ENCODE results near the gene RUNX2. TPM values are rescaled to one million over a fixed set of nuclear protein-coding genes. Genes with fewer than 3 reads are reported as not detected.

Gene RUNX2
- total RNA-seq, 1 donor from 2014 or later = under 0.01 TPM

DNA sequence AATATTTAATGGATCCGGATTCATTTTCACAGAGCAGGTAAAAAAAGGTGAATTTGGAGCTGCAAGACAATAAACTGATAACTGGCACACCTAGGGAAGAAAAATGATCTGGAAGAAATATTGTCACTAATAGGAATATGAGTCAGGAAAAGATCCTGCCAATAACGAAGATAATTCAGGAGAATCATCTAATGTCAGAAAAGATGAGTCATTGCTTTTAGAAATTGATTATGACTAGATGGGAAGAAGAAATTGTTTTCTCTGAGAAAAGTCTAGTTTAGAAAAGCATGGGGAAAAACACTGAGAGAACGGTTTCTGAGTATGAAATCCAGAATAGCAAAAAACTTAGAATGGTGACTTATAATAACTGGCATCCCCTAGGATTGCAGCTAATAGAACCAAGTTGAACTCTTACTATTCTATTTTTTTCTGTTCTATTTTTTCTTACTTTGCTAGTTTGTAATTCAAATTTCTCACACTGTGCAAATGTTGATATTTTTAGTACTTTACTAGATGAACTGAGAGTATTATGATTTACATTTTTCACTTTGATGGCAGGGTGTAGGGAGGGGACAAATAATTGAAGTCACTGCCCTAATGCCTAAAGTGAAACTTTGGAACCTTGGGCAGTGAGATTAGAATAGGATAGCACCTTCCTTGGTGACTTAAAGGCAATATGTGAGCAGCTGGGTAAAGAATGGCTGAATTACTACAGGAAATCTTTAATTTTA lies 87.8 kb downstream of the RUNX2 start:
- no peak for DNase-seq

DNA sequence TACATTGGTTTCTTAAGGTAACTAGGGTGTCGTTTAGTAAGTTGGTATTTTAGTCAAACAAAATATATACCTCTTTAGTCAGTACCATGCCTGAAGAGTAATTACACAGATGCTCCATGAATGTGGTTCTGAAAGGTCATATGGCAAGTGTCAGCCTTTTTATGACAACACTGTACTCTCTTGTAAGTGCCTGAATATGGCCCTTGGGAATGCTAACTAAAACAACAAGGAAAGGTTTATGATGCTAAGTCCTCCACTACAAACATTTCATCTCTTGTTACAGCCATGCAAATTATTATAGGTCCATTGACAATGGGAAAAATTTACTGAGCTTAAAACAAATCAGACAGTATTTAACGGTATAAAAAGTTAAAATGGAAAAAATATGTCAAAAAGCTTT lies 88.6 kb downstream of the RUNX2 start:
- DNase-seq = no peak

DNA sequence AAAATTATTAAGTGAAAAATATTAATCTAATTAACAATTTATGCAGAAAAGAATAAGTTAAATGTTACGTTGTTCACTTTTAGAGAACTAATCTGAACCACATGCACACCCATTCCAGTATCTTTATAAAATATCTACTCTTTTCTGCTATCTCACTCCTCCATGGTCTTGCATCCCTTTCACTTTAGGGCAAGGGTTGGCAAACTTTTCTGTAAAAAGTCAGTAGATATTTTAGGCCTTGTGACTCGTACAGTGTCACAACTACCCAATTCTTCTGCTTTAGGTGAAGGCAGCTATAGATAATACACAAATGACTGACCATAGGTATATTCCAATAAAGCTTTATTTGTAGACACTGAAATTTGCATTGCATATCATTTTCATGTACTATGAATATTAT lies 89.3 kb downstream of the RUNX2 start:
- no peak for DNase-seq

DNA sequence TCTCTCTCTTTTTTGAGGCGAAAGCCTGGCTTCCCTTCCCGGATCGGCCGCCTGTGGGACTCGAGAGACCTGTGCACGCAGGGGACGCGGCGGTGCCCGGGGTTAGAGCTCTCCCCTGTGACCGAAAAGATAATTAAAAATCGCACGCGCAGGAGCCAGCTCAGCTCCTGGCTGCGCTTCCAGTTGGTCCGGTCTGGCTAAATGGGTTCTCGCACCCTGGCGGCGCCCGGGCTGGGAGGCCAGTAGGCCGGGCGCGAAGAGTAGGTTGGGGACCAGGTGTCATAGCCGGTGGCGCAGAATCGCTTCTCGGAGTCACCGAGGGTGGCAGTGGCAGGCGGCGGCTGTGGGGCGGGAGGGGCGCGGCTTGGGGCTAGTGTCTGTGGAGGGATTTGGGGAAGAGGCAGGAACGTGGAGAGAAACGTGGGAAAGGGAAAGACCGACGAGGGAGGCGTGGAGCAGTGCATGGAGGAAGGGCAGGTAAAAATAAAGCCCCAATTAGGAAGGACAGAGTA lies 91.5 kb downstream of the RUNX2 start:
- DNase-seq = peak; percentile 31

DNA sequence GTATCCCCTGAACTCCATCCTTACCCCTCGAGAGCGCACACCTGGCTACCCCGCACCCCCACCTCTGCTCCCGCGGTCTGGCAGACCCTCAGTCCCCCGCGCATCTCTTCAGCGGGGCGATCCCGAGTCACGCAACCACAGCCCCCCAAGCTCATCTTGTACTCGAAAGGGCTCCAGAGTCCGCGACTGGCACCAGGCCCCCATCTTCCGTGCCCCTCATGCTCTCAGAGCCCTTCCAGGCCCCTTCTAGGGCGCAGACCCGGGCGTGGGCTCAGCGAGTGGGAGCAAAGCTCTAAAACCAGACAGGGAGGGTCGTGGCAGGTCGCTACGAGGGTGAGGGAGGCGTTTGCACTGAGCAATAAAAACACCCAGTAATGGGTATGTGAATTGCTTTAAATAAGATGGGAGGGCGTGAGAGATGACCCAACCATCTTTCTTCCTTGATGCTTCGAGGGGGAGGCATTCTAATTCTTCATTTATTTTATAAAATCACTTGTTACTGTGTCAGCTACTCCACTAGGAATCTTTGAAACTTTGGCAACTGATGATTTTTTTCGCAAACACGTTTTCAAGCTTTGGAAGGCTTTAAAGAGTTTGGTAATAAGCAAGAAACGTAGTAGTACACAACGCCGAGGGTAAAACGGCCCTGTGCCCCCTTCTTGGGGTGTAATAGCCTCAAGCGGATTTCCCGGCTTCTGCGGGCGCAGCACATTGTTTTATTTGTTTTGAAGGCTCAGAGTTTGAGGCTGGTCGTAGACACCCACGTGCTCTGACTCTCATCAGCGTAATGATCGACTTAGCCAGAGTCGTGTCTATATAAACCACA lies 92.2 kb downstream of the RUNX2 start:
- no peak for DNase-seq

DNA sequence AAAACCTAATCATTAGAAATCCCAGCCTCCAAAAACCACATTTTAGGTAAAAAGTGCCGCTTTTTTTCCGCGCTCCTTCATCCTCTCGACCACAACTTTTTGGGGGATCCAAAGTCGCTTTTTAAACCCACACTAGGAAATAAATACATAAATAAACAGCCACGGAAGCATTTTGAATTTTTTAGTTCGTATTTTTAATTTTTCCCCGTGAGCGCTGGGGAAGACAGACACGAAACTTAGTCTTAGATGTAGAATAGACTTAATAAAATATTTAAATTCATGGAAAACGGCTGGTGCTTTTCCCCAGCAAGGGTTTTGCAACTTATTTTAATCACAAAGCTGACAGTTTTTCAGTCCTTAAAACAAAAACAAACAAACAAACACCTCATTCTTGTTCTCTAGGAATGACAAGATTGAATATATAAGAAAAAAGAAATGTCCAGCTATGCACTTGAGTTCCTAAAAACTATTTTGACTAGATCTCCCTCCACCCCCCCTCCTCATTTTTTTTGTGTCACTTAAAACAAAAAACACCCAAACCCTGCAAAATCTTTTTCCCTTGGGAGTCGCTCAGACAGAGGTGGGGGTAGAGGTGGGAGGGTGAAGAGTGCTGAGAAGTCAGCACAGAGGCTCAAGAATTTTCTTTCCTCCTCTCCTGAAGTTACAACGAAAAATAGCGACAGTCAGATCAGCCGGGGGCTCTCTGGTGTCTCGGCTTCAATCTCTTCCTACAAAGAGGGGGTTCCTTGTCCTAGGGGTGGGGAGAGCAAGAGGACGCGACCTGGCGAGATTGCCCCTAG lies 93.0 kb downstream of the RUNX2 start:
- no peak for DNase-seq

DNA sequence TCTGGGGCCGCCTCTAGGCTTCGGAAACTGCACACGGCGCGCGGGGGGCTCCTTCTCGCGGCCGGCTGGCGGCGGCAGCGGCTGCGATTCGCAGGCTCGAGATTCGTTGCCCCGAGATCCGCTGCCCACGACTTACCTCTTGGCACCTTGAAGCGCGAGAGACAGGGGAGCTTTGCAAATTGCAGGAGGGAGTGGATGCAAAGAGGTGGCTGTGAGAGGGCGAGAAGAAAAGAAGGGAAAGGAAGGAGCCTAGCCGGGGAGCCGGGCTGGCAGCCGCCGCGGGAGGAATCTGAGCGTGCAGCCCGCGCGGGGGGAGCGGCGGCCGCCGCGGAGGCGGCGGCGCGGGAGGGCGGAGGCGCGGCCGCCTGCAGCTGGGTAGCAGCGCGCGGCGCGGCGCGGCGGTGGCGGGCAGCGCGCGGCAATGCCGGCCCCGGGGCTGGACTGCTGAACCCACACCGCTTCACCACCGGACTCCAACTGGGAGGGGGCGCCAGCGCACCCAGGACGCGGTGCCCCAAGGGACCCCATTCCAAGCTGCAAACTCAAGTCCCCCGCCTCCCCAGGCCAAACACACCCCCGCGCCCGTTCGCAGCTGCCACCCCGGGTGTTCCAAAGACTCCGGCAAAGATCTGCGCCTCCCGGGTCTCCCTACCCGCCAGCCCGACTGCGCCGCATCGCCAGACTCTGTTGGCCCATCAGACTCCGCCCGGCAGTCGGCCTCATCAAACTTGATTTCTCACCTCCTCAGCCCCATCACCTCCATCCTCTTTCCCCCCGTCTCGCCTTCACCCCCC lies 93.8 kb downstream of the RUNX2 start:
- peak; percentile 47 for DNase-seq

DNA sequence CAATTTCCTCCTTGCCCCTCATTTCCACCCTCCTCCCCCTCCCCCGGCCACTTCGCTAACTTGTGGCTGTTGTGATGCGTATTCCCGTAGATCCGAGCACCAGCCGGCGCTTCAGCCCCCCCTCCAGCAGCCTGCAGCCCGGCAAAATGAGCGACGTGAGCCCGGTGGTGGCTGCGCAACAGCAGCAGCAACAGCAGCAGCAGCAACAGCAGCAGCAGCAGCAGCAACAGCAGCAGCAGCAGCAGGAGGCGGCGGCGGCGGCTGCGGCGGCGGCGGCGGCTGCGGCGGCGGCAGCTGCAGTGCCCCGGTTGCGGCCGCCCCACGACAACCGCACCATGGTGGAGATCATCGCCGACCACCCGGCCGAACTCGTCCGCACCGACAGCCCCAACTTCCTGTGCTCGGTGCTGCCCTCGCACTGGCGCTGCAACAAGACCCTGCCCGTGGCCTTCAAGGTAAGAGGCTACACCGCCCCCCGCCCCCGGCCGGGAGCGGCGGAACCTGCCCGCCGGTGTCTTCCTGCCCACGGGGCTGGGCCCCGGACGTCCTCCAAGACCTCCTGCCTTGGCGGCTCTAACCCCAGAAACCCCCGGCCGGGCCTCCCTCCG lies 94.5 kb downstream of the RUNX2 start:
- peak; percentile 28 for DNase-seq

DNA sequence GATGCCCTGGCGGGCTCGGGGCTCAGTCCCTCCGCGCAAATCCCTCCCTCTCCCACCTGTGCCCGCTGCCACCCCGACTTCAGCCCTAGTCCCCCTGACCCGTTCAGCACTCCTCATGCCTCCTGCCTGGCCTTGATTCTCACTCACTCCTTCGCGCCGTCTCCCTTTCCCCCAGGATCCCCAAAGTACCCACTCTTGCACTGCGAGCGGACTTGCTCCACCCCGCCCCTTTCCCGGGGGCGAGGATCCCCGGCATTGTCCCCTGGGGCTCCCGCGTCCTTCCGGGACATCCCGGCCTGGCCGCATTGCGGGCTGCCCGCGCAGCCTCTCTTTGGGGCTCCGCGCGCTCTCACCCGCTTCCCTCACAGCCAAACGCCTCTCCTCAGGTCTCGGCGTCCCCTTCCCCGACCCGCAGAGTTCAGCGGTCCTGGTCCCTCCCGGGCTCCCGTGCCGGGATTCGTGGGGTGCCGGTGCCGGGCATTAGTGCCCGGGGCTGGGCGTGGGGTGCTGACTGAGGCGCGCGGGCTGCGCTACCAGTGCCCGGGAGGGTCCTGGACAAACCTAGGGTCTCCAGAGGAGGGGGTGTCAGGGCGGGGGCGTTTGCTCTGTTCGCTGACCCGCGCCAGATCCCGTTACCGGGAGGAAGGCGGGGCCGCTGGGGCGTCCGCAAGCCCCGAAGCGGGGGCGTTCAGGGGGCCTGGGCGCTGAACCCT lies 95.1 kb downstream of the RUNX2 start:
- no peak for DNase-seq

DNA sequence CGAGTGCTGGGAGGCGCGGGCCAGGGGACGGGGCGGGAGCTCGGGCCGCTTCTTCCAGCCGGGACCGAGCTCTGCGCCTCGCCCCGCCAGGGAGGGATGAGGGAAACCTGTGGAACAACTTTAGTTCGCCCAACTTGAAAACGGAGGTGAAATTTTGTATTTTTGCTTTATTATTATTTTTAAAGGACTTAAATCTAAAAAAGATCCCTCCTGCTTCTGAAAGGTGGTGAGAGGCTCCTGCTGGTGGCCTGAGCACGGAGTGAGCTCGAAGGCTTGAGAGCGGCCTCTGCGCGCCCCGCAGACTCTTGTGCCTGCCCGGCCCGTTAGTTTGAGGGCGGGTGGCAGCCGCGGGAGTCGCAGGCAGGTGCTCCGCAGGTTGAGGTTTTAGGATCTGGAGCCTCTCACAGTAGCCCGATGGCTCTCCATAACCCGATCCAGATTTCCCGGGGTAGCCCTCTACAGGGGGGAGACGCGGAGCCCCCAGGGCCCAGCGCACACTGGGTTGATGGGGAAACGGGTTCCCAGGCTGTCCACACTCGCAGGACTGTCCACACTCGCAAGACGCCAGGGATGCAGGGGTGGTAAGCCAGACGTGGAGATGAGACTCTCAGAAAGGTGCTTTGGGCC lies 95.8 kb downstream of the RUNX2 start:
- DNase-seq = no peak

DNA sequence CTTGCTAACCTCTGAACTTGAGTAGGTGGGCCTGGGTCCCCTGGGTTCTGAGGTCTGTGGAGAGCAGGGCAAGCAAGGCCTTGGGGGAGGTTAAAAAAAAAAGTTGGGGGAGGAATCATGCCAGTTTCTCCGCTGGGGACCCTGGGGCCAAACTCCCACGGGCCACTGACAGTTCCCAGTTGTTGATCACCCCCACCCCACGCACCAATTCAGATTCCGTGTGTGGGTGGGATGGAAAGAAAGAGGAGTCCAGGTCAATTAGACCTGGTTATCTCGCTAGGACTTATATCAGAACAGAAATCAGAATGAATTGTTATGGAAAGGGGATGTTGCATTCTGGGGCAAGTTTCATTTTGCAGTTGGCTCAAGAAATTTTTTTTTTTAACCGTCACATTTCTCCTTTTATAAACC lies 96.3 kb downstream of the RUNX2 start:
- DNase-seq = no peak

DNA sequence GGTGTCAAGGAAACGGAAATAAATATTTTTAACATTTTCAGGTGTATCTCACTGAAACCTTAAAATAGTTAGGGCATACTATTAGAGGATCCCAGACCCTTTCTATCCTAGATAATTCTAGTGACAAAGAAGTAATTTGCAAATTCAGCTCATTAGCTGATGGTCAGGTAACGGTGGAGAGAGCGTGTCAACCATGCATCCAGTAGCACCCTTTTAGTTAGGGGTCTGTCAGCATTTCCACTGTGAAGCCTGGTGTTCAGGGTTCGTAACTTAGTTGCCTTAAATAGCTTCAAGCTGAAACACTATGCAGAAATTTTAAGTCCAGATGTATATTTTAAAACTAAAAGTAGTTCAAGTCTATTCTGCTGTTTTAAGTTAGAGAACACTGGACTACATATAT lies 98.1 kb downstream of the RUNX2 start:
- no peak for DNase-seq

DNA sequence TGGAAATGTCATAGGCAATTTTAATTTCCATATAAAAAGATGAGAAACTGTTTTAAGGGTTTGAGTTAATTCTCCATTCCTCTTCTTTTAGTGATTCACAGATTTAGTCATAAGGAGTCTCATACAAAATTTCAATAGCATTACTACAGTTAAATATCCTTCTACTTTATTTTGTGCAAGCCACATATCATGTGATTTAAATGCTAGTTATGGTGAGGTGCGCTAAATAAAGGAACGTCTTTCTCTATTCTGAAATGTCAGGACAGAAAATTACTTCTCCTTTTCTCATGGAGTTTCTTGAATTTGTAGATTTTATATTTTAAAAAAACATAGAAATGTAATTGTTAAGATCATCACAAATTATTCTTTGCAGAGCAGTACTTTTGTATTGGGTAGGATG lies 99.6 kb downstream of the RUNX2 start:
- no peak for DNase-seq

DNA sequence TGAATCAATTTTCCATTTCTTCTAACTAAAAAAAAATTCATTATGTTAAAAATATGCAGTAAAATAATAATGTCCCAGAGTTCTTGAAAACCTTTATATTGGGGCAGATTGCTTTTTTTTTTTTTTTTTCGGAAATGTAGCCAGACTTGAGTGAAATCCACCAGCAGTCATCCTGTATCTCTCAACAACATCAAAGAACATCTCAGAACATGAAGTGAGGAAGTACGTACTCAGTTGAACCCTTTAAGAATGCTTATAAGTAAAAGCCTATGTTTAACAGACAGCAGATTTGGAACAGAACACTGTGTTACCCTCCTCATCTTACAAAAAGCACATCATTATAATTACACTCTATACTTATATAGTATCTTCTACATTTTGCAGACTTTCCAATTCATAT lies 100.6 kb downstream of the RUNX2 start:
- no peak for DNase-seq

DNA sequence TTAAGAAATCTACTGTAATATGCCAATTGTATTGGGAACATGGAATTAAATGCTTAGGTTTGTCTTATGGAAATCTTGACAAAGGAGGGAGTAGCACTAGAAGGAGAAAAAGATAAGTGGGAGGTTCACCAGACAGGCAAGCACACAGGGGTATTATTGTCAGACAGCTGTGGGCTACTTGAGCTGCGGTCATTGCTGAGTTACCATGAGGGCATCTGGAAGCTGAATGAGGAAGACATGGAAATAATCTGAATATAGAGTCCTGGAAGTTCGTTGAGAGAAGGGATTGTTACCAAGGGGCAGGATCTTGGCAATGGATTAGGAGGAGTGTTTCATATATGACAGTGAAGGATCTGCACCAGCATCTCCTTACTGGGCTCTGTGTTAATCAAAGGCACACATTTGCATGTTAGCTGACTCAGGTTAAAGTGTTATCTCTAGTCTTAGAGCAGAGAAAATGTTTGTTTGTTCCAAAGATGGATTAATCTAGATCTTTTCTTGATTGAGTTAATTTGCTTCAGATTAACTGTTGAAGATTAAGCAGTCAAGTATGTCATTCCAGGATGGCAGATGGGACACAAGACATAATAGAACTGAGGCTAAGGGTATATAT lies 102.6 kb downstream of the RUNX2 start:
- DNase-seq = no peak

DNA sequence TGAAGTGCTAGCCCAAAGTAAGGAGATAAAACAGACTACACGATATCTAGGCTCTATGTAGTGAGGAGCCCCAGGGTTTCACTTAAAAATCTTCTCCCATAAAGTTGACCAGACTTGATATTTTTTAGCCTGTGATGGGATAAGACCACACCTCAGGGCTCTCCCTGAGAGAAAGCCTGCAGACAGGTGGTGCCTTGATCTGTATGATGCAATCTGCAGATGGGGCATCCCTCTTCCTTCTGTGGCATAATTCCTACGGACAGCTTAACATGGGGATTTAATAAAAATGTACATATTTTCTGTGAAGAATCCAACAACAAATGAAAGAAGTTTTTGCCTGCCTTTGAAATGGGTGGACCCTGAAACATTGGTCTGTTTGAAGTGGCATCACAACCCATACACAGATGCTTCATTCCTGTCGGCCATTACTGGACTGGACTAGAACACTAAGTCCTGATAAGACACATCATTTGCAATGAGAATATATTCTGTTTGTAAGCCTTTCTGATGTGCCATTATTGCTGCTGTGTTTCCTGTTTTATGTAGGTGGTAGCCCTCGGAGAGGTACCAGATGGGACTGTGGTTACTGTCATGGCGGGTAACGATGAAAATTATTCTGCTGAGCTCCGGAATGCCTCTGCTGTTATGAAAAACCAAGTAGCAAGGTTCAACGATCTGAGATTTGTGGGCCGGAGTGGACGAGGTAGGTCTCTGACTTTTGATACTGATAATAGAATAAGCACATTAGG lies 103.4 kb downstream of the RUNX2 start:
- DNase-seq = no peak

DNA sequence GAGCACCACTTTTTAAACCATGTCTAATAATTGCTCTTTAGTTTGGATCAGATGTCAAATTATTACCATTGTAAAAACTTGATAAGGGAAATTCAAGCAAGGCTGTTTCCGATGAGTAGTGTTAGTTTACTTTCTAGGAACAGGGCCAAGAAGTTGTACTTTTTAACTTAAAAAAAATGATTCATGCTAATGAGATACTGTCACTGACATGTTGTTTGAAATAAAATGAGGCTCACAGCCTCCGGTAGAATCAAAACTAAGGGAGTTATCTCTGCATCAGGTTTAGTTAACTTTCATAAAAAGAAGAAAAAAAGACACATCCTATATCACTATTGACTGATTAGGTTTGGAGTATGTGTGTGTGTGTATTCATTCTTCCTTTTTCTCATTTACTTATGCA lies 104.8 kb downstream of the RUNX2 start:
- DNase-seq = peak; percentile 74

DNA sequence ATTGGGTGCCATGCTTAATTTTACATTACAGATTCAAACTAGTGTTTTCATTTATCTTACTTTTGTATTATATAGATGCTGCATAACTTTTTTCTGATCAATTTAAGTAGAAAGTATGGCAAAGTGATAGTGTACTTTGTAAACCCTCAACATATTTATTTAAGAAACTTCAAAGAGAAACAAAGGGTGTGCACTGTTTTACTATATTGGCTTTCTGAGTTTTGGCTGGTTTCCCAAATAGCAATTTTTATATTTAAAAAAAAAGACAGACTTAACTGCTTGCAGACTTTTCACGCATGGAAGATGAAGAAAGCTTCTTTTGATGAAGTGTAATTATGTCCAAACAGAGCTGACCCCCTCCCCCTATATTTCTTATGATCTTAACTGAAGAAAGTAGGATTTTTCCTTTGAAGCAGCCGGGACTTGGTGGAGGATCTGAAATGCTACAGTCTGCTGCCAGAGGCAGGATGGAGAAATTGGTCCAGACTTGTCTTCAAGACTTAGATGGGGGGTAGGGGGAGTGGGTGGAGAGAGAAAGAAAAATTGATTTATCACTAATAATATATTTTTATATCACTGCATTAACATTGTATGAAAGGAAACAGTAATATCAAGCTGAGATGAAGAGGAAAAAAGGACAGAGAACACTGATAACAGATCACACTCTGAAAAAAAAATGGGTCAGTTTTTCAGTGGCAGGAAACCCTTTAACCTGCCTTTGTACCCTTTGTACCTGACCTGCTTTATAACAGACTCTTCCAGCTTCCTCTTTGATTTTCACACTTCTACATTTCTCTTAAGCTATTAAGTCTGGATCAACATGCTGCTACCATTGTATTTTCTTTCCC lies 105.6 kb downstream of the RUNX2 start:
- no peak for DNase-seq

DNA sequence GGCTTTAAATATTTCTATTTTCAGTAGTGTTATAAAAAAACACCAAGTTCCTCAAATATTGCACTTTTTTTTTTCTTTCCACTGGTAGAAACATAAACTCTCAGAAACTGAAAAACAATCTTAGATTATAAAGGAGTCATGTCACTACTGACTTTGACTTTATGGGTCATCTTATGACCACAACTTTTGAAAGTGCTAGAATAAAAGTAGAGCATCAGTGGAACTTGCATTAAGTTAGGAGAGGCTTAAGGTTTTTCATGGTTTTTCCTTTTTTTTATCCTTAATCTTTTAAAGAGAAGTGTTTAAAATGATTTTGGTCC lies 106.2 kb downstream of the RUNX2 start:
- no peak for DNase-seq
